GM12801 (cell line): Measurements from ENCODE around the gene TCIRG1.

Experiments
- TF ChIP-seq, protein P1 (sequence below): IDR thresholded peaks from one replicate; pipeline ENCODE4 v1.5.1; 2011; ENCODE audit warnings: control low read depth; ENCODE audit not compliant: insufficient read length; ENCODE audit errors: extremely low read depth

Gene TCIRG1

DNA sequence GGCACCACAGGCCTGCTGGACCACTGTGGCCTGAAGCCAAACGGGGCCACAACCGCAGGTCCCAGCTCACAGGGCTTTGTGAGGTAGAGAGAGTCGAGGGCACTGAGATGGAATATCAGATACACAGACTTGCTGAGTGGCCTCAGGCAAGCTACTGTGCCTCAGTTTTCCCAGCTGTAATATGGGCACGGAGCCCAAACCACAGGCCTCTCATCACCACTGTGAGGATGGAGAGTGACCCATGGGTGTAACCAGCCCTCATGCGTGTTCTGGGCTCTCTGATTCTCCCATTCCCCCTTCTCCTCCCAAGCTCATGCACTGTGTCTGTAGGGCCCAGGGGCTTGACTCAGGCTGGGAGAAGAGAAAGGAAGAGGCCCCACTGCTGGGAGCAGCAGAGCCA is 39.1 kb upstream of the TCIRG1 start:
- TF ChIP-seq, protein P1, sequence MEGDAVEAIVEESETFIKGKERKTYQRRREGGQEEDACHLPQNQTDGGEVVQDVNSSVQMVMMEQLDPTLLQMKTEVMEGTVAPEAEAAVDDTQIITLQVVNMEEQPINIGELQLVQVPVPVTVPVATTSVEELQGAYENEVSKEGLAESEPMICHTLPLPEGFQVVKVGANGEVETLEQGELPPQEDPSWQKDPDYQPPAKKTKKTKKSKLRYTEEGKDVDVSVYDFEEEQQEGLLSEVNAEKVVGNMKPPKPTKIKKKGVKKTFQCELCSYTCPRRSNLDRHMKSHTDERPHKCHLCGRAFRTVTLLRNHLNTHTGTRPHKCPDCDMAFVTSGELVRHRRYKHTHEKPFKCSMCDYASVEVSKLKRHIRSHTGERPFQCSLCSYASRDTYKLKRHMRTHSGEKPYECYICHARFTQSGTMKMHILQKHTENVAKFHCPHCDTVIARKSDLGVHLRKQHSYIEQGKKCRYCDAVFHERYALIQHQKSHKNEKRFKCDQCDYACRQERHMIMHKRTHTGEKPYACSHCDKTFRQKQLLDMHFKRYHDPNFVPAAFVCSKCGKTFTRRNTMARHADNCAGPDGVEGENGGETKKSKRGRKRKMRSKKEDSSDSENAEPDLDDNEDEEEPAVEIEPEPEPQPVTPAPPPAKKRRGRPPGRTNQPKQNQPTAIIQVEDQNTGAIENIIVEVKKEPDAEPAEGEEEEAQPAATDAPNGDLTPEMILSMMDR, result no peak

DNA sequence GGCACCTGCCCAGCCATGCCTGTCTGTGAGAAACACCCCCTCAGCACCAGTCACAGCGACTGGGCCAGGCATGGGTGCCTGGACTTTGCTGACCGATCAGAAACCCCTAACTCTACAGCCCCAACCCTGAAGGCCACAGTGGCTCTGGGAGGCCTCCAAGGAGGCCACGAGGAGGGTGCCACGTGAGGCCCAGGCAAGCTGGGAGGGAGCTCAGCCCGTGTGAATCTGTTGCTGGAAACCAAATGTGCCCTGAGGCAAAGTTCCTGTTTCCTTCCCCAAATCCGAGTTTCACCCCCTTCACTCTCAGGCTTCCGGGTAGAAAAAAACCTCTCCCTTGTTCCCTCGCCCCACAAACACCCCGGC is 36.3 kb upstream of the TCIRG1 start:
- TF ChIP-seq, protein P1, result no peak

DNA sequence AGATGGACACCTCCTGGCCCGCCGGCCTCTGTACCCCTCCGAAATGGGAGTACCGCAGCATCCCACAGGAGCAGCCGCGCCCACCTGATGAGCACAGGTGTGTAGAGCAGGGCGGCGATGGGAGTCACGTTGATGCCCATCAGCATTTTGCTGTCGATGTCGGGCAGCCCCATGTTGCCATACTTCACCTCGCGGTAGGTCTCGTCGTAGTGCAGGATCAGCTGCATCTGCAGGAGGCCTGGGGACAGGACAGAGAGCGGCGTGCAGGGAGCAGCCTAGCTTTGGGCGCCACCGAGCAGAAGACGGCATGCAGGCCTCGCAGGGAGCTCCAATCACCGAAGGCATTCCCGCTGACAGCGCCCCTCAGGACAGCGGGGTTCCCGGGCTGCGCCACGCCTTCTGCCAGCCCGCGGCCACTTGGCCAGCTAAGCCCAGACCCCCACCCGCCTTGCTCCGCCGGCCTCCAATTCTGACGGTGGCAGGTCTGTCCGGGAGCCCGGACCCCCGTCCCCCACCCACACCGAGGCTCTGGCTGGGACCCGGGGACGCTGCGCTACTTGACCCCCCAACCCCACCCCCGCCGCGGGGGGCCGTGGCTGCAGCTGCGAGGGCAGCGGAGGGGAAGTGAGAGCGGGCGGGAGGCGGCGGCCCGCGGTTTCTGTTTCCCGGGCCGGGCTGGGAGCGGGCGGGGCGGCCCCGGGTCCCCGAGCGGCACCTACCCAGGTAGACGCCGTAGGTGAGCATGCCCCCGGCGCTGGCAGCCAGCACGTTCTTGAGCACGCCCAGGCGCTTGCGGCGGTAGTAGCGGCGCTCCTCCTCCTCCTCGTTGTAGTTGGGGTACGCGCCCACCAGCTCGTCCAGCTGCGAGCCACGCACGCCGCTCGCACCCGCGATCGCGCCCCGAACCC is 35.6 kb upstream of the TCIRG1 start:
- TF ChIP-seq, protein P1, result no peak

DNA sequence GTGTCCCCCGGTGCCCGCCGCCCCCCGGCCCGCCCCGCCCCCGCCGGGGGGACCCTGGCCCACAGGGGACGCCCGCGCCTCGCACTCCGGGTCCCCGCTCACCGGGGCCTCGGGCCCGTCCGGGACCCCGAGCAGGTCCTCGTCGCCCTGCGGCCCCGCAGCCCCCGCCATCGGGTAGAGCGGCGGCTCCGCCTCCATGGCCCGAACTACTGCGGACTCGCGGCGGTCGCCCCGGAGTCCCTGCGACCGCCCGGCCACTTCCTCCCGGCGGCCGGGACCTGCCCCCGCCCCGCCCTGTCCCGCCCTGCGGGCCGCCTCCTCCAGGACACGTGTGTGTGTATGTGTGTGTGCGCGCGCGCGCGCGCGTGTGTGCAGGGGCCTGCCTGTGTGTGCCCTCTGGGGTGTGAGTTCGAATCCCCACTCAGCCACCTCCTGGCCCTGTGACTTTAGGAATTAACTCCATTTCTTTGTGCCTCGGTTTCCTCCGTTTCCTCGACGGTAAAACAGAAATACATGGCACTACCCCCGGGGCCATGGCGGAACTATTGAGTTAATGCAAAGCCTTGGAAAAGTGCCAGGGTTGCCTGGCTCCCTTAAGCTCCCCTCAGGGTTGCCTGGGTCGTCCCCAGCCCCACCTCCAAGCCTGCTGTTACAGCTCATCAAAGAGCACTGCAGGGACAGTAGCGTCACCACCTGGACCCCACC is 34.8 kb upstream of the TCIRG1 start, which contains the start of gene UNC93B1:
TSS of gene UNC93B1 (minus strand) at position 252 of the 705 bp plus-strand sequence. CDS start at position 198, 54 bp downstream.
- TF ChIP-seq, protein P1, result no peak

DNA sequence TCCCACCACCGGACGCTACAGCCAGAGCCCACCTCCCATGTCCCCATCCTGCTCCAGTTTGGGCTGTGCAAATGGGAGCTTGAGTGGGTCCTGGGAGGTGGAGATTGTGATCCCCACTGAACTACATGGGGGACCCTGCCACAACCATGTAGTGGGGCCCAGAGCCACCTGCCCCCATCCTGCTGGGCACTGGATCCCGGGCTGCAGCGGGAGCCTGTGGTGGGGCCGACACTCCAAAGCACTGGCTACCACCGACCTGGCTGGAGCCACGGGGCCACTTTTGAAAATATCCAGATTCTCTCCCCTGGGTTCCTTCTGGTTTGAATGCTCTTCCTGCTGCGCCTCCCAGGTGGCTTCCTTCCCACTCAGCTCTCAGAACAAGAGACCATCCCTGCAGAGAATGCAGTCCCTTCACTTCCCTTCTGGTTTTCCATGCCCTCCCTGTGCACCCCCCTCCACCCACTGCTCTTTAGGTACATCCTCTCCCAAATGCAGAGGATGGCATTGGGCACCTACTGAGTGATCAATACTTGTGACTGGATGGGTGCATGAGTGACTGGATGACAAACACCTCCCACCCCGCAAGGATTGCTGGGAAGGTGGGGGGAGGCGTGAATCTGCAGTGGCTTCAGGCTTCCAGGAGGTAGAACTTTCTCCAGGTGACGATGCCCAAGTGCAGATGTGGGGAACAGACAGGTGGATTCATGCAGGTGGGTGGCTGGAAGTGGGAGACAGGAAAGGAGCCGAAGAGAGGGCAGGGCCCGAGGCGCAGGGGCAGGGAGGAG is 34.1 kb upstream of the TCIRG1 start:
- TF ChIP-seq, protein P1, result no peak

DNA sequence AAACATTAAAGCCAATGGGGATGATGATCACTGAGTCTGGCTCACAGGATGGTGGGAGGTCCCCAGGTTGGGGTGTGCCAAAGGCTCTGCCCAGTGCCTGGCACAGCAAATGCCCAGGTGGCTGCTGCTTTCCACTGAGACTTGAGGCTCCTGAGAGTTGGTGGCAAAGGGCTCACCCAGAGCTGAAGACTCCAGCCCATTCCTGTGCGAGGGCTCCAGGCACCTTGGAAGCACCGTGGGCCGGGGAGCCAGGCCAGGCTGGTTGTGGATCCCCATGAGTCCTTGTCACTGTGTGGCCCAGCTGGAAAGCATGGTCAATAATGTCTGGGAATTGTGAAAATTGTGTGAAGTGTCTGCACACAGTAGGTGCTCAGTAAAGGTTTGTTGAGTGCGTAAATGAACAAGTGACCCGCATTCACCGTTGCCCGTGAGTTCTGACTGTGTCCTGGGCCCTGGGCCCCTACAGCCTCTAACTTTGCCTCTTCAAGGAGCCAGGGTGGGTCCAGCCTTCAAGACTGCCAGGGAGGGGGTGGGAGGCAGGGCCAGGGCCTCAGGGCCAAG is 32.1 kb upstream of the TCIRG1 start:
- TF ChIP-seq, protein P1, result no peak
